GM13977 (cell line): ENCODE measurements around the gene CACNA1C.

Source experiments
- DNase-seq: peaks from one replicate; pipeline ENCODE4 v3.0.0; 2012; ENCODE audit warnings: low spot score
- in situ Hi-C: fragments of 300-500 bp; cut with MboI; formaldehyde crosslinking; loops from one replicate; pipeline ENCODE4 v1.12.0; 2022; ENCODE audit warnings: low sequenced_read_pairs, low pct_unique_long_range_greater_than_20kb, mixed read lengths, inconsistent platforms; ENCODE audit not compliant: unreplicated experiment
- TF ChIP-seq, protein P1 (sequence below): IDR thresholded peaks from 2 replicates; pipeline ENCODE4 v1.5.1; 2012; ENCODE audit warnings: mild to moderate bottlenecking, control low read depth; ENCODE audit not compliant: insufficient read depth; ENCODE audit errors: extremely low read depth, missing control alignments

CACNA1C gene

GRCh38 chr12:2583091-2583497 lies 530.3 kb downstream of the CACNA1C start:
- in situ Hi-C loops: loop anchor here (10.0 kb wide), 1 partner anchor 528 kb away; the partner anchor contains the start of gene CACNA1C
- TF ChIP-seq, protein P1, sequence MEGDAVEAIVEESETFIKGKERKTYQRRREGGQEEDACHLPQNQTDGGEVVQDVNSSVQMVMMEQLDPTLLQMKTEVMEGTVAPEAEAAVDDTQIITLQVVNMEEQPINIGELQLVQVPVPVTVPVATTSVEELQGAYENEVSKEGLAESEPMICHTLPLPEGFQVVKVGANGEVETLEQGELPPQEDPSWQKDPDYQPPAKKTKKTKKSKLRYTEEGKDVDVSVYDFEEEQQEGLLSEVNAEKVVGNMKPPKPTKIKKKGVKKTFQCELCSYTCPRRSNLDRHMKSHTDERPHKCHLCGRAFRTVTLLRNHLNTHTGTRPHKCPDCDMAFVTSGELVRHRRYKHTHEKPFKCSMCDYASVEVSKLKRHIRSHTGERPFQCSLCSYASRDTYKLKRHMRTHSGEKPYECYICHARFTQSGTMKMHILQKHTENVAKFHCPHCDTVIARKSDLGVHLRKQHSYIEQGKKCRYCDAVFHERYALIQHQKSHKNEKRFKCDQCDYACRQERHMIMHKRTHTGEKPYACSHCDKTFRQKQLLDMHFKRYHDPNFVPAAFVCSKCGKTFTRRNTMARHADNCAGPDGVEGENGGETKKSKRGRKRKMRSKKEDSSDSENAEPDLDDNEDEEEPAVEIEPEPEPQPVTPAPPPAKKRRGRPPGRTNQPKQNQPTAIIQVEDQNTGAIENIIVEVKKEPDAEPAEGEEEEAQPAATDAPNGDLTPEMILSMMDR: peak; percentile 96
- DNase-seq: peak; percentile 86

- TF ChIP-seq, protein P1: no peak
- in situ Hi-C loops: loop anchor here (10.0 kb wide), 1 partner anchor 529 kb away; the partner anchor contains the start of gene CACNA1C
- DNase-seq: no peak
Observed at GRCh38 chr12:2583642-2584401, 531.0 kb downstream of the CACNA1C start.

- DNase-seq: no peak
- in situ Hi-C loops: loop anchor here (10.0 kb wide), 1 partner anchor 532 kb away; the partner anchor contains the start of gene CACNA1C
- TF ChIP-seq, protein P1: no peak
Observed at GRCh38 chr12:2586156-2587038, 533.6 kb downstream of the CACNA1C start.

DNA sequence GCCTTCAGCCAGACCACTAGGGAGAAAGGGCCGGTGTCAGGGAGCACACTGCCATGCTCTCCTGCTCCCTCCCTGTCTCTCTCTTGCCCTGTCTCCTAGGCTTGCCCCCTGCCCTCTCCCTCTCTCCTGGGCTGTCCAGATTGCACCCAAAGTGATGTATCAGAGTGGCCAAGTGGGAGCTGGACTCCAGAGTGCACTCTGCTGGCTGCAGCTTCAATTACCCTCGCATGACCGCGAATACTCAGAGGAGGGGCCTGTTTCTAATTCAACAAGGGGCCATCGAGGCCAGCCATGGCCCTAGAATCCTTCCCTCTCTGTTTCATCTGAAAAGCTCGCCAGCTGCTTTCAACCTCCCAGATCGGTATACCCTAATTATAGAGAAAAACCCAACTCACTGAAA lies 535.6 kb downstream of the CACNA1C start:
- in situ Hi-C loops: loop anchor here (10.0 kb wide), 1 partner anchor 534 kb away; the partner anchor contains the start of gene CACNA1C
- TF ChIP-seq, protein P1: no peak
- no peak for DNase-seq

- no peak for DNase-seq
- in situ Hi-C loops: loop anchor here (10.0 kb wide), 1 partner anchor 535 kb away; the partner anchor contains the start of gene CACNA1C
- TF ChIP-seq, protein P1: no peak
Observed at GRCh38 chr12:2589381-2589780, 536.6 kb downstream of the CACNA1C start.

- DNase-seq: no peak
- TF ChIP-seq, protein P1: no peak
- in situ Hi-C loops: no loop called here
Observed at GRCh38 chr12:2593045-2593444, 540.3 kb downstream of the CACNA1C start.
